Measurements from ENCODE around the gene KLK15.
"Not testable (repeated sequence)": the region's sequence is repeated elsewhere in the genome, so short reads cannot be mapped to it uniquely, and the experiment has no call there.

Gene KLK15

GRCh38 chr19:50815439-50815838 is 17.9 kb downstream of the KLK15 start:
- Histone ChIP-seq H3K4me3 (ENCODE audit: low read depth, low read length) (no peak overlapping the region), H3K27me3 (no peaks in the 10 kb centered on the region), H3K4me1 (peaks cover 3% of the 10 kb centered on the region; the same call in 1 of the 2 replicates), H3K9me3 (no peaks in the 10 kb centered on the region; the same call in 1 of the 2 replicates), H3K36me3 (no peaks in the 10 kb centered on the region)
- no peak for TF ChIP-seq CTCF (IDR thresholded peaks at IDR 0.05; ENCODE audit: low read depth, low read length)
- peak; percentile 41 for DNase-seq

DNA sequence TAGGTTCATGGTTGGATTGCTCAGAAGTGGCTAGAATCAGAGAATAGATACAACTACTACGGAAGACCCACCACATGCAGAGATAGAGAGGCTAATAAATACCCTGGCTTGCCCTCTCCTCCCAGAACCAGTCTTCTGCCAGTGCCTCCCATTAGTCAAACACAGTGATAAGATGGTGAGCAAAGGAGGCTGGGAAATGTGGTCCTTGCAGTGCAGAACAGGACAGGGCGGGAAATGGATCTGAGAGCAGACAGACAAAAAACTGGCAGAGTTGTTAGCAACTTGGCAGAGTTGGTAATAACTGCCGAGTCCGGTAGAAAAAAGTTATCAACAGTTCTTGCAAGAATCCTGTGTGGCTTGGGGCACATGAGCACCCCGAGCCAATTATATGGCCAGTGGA is 18.5 kb downstream of the KLK15 start:
- Histone ChIP-seq H3K4me3 (ENCODE audit: low read depth, low read length) (no peak overlapping the region), H3K9me3 (no peaks in the 10 kb centered on the region; the same call in 1 of the 2 replicates), H3K4me1 (no peaks in the 10 kb centered on the region), H3K36me3 (no peaks in the 10 kb centered on the region), H3K27me3 (no peaks in the 10 kb centered on the region)
- DNase-seq, result no peak
- no peak for TF ChIP-seq CTCF (IDR thresholded peaks at IDR 0.05; ENCODE audit: low read depth, low read length)

DNA sequence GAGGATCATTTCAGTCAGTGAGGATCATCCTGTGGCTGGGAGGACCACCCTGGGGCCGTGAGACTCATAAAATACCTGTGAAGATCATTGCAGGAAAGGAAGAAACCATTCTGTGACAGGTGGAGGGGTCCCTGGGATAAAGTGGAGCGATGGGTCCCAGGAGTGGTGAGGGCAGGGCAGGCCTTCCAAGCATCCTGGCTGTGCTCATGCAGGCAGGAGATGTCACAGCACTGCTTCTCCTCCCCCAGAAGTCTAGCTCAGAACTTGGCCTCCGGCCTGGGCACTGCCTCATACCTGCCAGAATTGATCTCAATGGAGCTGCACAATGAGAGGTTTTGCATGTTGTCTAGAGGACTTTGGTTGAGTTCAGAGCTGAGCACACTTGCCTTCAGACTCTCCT is 20.9 kb downstream of the KLK15 start:
- H3K27me3 ChIP-seq, result no peaks in the 10 kb centered on the region
- no peak for TF ChIP-seq CTCF (IDR thresholded peaks at IDR 0.05; ENCODE audit: low read depth, low read length)
- H3K36me3 ChIP-seq, result no peaks in the 10 kb centered on the region
- H3K4me3 ChIP-seq (ENCODE audit: low read depth, low read length), result no peak overlapping the region
- DNase-seq, result no peak
- no peaks in the 10 kb centered on the region; the same call in 1 of the 2 replicates for H3K9me3 ChIP-seq
- H3K4me1 ChIP-seq, result no peaks in the 10 kb centered on the region

DNA sequence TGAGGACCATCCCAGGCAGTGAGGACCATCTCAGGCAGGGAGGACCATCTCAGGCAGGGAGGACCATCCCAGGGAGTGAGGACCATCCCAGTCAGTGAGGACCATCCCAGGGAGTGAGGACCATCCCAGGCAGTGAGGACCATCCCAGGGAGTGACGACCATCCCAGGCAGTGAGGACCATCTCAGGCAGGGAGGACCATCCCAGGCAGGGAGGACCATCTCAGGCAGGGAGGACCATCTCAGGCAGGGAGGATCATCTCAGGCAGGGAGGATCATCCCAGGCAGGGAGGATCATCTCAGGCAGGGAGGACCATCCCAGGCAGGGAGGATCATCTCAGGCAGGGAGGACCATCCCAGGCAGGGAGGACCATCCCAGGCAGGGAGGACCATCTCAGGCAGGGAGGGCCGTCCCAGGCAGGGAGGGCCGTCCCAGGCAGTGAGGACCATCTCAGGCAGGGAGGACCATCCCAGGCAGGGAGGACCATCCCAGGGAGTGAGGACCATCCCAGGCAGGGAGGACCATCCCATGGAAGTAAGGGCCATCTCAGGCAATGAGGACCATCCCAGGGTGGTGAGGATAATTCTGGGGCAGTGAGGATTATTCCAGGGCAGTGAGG is 21.6 kb downstream of the KLK15 start:
- H3K9me3 ChIP-seq; H3K4me1 ChIP-seq; DNase-seq; H3K36me3 ChIP-seq; H3K4me3 ChIP-seq (ENCODE audit: low read depth, low read length); H3K27me3 ChIP-seq: not testable (repeated sequence)

- no peaks in the 10 kb centered on the region for H3K9me3 ChIP-seq
- H3K4me1 ChIP-seq, result no peaks in the 10 kb centered on the region
- H3K27me3 ChIP-seq, result no peaks in the 10 kb centered on the region
- no peak overlapping the region for H3K4me3 ChIP-seq (ENCODE audit: low read depth, low read length)
- peaks cover under 1% of the 10 kb centered on the region; the same call in 1 of the 2 replicates for H3K36me3 ChIP-seq
- no peak for TF ChIP-seq CTCF (IDR thresholded peaks at IDR 0.05; ENCODE audit: low read depth, low read length)
- DNase-seq, result no peak
Observed at GRCh38 chr19:50808856-50809255, 24.5 kb downstream of the KLK15 start.

GRCh38 chr19:50804420-50805272 is 28.7 kb downstream of the KLK15 start:
- peak; percentile 100 for DNase-seq
- Histone ChIP-seq H3K4me3 (ENCODE audit: low read depth, low read length) (peak overlapping the region; percentile 99), H3K36me3 (peaks cover 37% of the 10 kb centered on the region), H3K4me1 (peaks cover 4% of the 10 kb centered on the region; the same call in 1 of the 2 replicates), H3K27me3 (no peaks in the 10 kb centered on the region), H3K9me3 (no peaks in the 10 kb centered on the region)
- TF ChIP-seq CTCF (IDR thresholded peaks at IDR 0.05; ENCODE audit: low read depth, low read length), result no peak
